K562 (cell line): ENCODE results near the gene CYP2C18. TPM values are rescaled to one million over a fixed set of nuclear protein-coding genes. Genes with fewer than 3 reads are reported as not detected.

Experiments used
- ATAC-seq: fragments of 200-7000 bp; cut with Tn5 transposase; 3 replicates; pipeline ENCODE4 v1.9.1; 2020; ENCODE audit warnings: moderate library complexity
- BruUV-seq: library from RNA; stranded (reverse); fragments of 400-500 nt; replicated peaks from 2 replicates; lab custom pipeline; 2021; lab: Mats Ljungman, UMichigan
- CTCF ChIA-PET: fragments of 300-600 bp; formaldehyde crosslinking; extraction: SDS; loops from one replicate; lab custom pipeline; 2021; ENCODE audit warnings: low intra/inter-chr PET ratio; lab: Yijun Ruan, JAX
- POLR2A ChIA-PET: fragments of 300-600, 350-650 bp; sonication (Branson Sonifier 250); formaldehyde crosslinking; extraction: SDS; loops from one replicate; lab custom pipeline; 2021; ENCODE audit warnings: antibody characterized with exemption, inconsistent platforms; lab: Yijun Ruan, JAX
- DNase-seq, 4 experiments: peaks; one replicate each; pipeline versions ENCODE4 v3.0.0 to v3.0.0-alpha.2; 2011 to 2018; ENCODE audit warnings: low spot score in 3 of 4, mixed read lengths in 3 of 4; ENCODE audit errors: extremely low read depth in 1 of 4
- FAIRE-seq: peaks from 2 replicates; lab custom pipeline; 2011; peaks lifted over from hg19 to GRCh38; lab: Jason Lieb, UNC
- H2AFZ ChIP-seq: 2 replicates; pipeline ENCODE4 v1.6.0; 2011; ENCODE audit warnings: low read depth, low read length, control low read depth, inconsistent platforms
- H3K27ac ChIP-seq: fragments of 200-600 bp; 3 replicates; pipeline ENCODE4 v1.8.0; 2011; ENCODE audit warnings: low read depth, mild to moderate bottlenecking, control low read depth, inconsistent platforms, low read length, moderate library complexity, mixed read lengths; ENCODE audit errors: extremely low read depth
- H3K27me3 ChIP-seq, 2 experiments: fragments of 300-600 bp in 1 of 2; 2 replicates in 1 of 2; 3 replicates in 1 of 2; pipeline versions ENCODE4 v1.6.0 to v1.8.0; 2011; ENCODE audit warnings: inconsistent platforms in 2 of 2, low read length in 2 of 2, mild to moderate bottlenecking in 1 of 2, mixed read lengths in 1 of 2, moderate library complexity in 1 of 2; ENCODE audit not compliant: control insufficient read depth in 2 of 2, insufficient read depth in 2 of 2
- H3K36me3 ChIP-seq: fragments of 300-600 bp; 3 replicates; pipeline ENCODE4 v1.8.0; 2011; ENCODE audit warnings: mild to moderate bottlenecking, low read length, inconsistent platforms; ENCODE audit not compliant: control insufficient read depth, insufficient read depth
- H3K4me1 ChIP-seq, 2 experiments: fragments of 200-600 bp in 1 of 2; replicated peaks in 1 of 2; 2 replicates in 1 of 2; 3 replicates in 1 of 2; pipeline versions ENCODE4 v1.5.1 to v1.8.0; 2011; ENCODE audit warnings: inconsistent platforms in 2 of 2, low read length in 2 of 2, mild to moderate bottlenecking in 1 of 2, mixed read lengths in 1 of 2, moderate library complexity in 1 of 2; ENCODE audit not compliant: control insufficient read depth in 2 of 2, insufficient read depth in 2 of 2
- H3K4me2 ChIP-seq: 2 replicates; pipeline ENCODE4 v1.6.1; 2011; ENCODE audit warnings: low read length, control low read depth, inconsistent platforms, mixed read lengths; ENCODE audit not compliant: insufficient read depth
- H3K4me3 ChIP-seq: fragments of 200-600 bp; sonication (generic), shearing (Covaris generic); 2 replicates; pipeline ENCODE4 v1.5.1; 2016; ENCODE audit warnings: control low read depth, inconsistent platforms
- H3K79me2 ChIP-seq: fragments of 200-600 bp; 3 replicates; pipeline ENCODE4 v1.8.0; 2011; ENCODE audit warnings: low read length, inconsistent platforms; ENCODE audit not compliant: control insufficient read depth, insufficient read depth
- H3K9ac ChIP-seq, 2 experiments: 2 replicates each; pipeline versions ENCODE4 v1.6.0 to v1.6.1; 2011; ENCODE audit warnings: low read depth in 2 of 2, low read length in 2 of 2, control low read depth in 1 of 2, inconsistent platforms in 1 of 2, mild to moderate bottlenecking in 1 of 2, mixed read lengths in 1 of 2; ENCODE audit not compliant: insufficient read depth in 1 of 2
- H3K9me1 ChIP-seq: one replicate; pipeline ENCODE4 v1.6.0; 2011; ENCODE audit warnings: inconsistent platforms, mild to moderate bottlenecking, low read length, moderate library complexity; ENCODE audit not compliant: control insufficient read depth, insufficient read depth
- H3K9me3 ChIP-seq: replicated peaks from 2 replicates; pipeline ENCODE4 v1.5.1; 2011; ENCODE audit warnings: low read depth, low read length, inconsistent platforms; ENCODE audit not compliant: control insufficient read depth, insufficient read depth
- H4K20me1 ChIP-seq: replicated peaks from 2 replicates; pipeline ENCODE4 v1.6.1; 2011; ENCODE audit warnings: low read length, inconsistent platforms, mixed read lengths; ENCODE audit not compliant: control insufficient read depth, insufficient read depth
- ARID3B ChIP-seq: fragments of 250-450 bp; sonication (Bioruptor Pico); IDR thresholded peaks from 2 replicates; pipeline ENCODE4 v1.4.0; 2020; ENCODE audit warnings: borderline replicate concordance
- ATF2 ChIP-seq: sonication (generic); formaldehyde crosslinking; IDR thresholded peaks from 2 replicates; pipeline ENCODE4 v1.8.1; 2022; ENCODE audit warnings: missing genetic modification reagents
- BHLHE40 ChIP-seq: IDR thresholded peaks from 2 replicates; pipeline ENCODE4 v1.6.1; 2011; ENCODE audit warnings: low read length, improper control_type of control experiment
- CHCHD3 ChIP-seq: fragments of 250-450 bp; sonication (Bioruptor Pico); IDR thresholded peaks from 2 replicates; pipeline ENCODE4 v2.1.2; 2022; ENCODE audit warnings: mild to moderate bottlenecking
- CTBP1 ChIP-seq: fragments of 450-650 bp; IDR thresholded peaks from 2 replicates; pipeline ENCODE4 v1.6.1; 2016; ENCODE audit warnings: borderline replicate concordance
- GATAD2B ChIP-seq: fragments of 450-650 bp; IDR thresholded peaks from 2 replicates; pipeline ENCODE4 v1.6.1; 2017; ENCODE audit warnings: mild to moderate bottlenecking, borderline replicate concordance
- HMGN3 ChIP-seq: IDR thresholded peaks from 2 replicates; pipeline ENCODE4 v1.6.1; 2011; ENCODE audit warnings: borderline replicate concordance, low read depth, mild to moderate bottlenecking, mixed read lengths, low read length; ENCODE audit not compliant: insufficient read length; ENCODE audit errors: extremely low read depth
- HNRNPUL1 ChIP-seq: fragments of 200-400 bp; formaldehyde crosslinking; IDR thresholded peaks from 2 replicates; pipeline ENCODE4 v1.6.1; 2017; ENCODE audit warnings: low read length
- ILF3 ChIP-seq: fragments of 450-650 bp; IDR thresholded peaks from 2 replicates; pipeline ENCODE4 v1.6.1; 2018; ENCODE audit warnings: antibody characterized with exemption, mild to moderate bottlenecking, moderate library complexity, borderline replicate concordance
- NRF1 ChIP-seq, 2 experiments: fragments of 450-650 bp; IDR thresholded peaks in 1 of 2; conservative IDR thresholded peaks in 1 of 2; 2 replicates each; pipeline ENCODE4 v1.6.1; 2014; ENCODE audit warnings: mild to moderate bottlenecking in 2 of 2
- NUFIP1 ChIP-seq: fragments of 450-650 bp; IDR thresholded peaks from 2 replicates; pipeline ENCODE4 v1.6.1; 2018; ENCODE audit not compliant: partially characterized antibody
- POLR2G ChIP-seq: fragments of 200-400 bp; formaldehyde crosslinking; IDR thresholded peaks from 2 replicates; pipeline ENCODE4 v1.6.1; 2017; ENCODE audit warnings: low read depth, mild to moderate bottlenecking, antibody characterized with exemption, low read length, moderate library complexity
- RFX7 ChIP-seq: fragments of 250-450 bp; sonication (Bioruptor Pico); IDR thresholded peaks from 2 replicates; pipeline ENCODE4 v1.5.1; 2021; ENCODE audit warnings: mild to moderate bottlenecking
- THRAP3 ChIP-seq: fragments of 450-650 bp; IDR thresholded peaks from 2 replicates; pipeline ENCODE4 v1.6.1; 2016; ENCODE audit warnings: mild to moderate bottlenecking, inconsistent platforms, borderline replicate concordance
- ZBED1 ChIP-seq: IDR thresholded peaks from 2 replicates; pipeline ENCODE4 v1.6.1; 2014
- in situ Hi-C: fragments of 300-500 bp; cut with MboI; formaldehyde crosslinking; loops from 4 replicates; pipeline ENCODE4 v1.15.0; 2018; ENCODE audit warnings: inconsistent platforms, mixed read lengths
- intact Hi-C: fragments of 100-400 bp; cut with micrococcal nuclease; formaldehyde crosslinking; loops from 2 replicates; pipeline ENCODE4 v1.14.2; 2022
- polyA plus RNA-seq, 8 experiments: library from polyadenylated mRNA; depleted of rRNA in 4 of 8; stranded (reverse) in 5 of 8; unstranded in 3 of 8; fragments of >200 nt; fragmentation: Nextera tagmentation in 2 of 8; fragmentation: Illumina TruSeq in 1 of 8; extraction: Ambion mirVana in 2 of 8; extraction: Trizol in 1 of 8; gene quantifications; 2 replicates each; pipeline versions ENCODE4 v1.2.1 to v1.2.3, GENCODE V29; 2011 to 2014; ENCODE audit warnings: inconsistent platforms in 1 of 8, missing spikeins in 1 of 8
- total RNA-seq, 7 experiments: library from RNA; depleted of rRNA in 6 of 7; stranded (reverse); fragments of >200 nt in 6 of 7; fragmentation: Illumina TruSeq in 2 of 7; extraction: Trizol in 2 of 7; gene quantifications; 2 replicates each; pipeline versions ENCODE4 v1.2.1 to v1.2.3, GENCODE V29; 2011 to 2021; ENCODE audit warnings: low replicate concordance in 1 of 7
- TF ChIP-seq, protein P1 (sequence below): fragments of 450-650 bp; IDR thresholded peaks from 2 replicates; pipeline ENCODE4 v1.7.1; 2018; ENCODE audit warnings: mild to moderate bottlenecking, low read depth; ENCODE audit not compliant: partially characterized antibody

CYP2C18 gene
- total and polyA plus RNA-seq, 9 of the 15 experiments (the other 6 are each of a cell fraction or from before 2014, with no cell fraction given), result not detected

GRCh38 chr10:94784256-94784655, 100.7 kb downstream of the CYP2C18 start:
- no peak for FAIRE-seq
- H3K4me3 ChIP-seq, result no peak overlapping the region
- no peaks in the 10 kb centered on the region for H3K4me1 ChIP-seq
- CTCF ChIA-PET, result no interaction called here
- no TSS peak for BruUV-seq
- no peaks in the 10 kb centered on the region for H3K79me2 ChIP-seq
- POLR2A ChIA-PET, result no interaction called here
- H4K20me1 ChIP-seq, result no peaks in the 10 kb centered on the region
- ATAC-seq, result no peak
- in situ Hi-C loops, result no loop called here
- intact Hi-C loops, result no loop called here
- no peak overlapping the region for H3K4me2 ChIP-seq
- TF ChIP-seq POLR2G, result no peak
- no peak for TF ChIP-seq NUFIP1
- no peak for TF ChIP-seq BHLHE40
- TF ChIP-seq HMGN3, result no peak
- TF ChIP-seq ZBED1, result no peak
- TF ChIP-seq GATAD2B, result no peak
- TF ChIP-seq CTBP1, result no peak
- no peak for TF ChIP-seq CHCHD3 (CRISPR knock-in tag)
- no peak for TF ChIP-seq ATF2 (CRISPR knock-in tag)
- TF ChIP-seq RFX7 (CRISPR knock-in tag), result no peak
- TF ChIP-seq THRAP3, result no peak
- TF ChIP-seq NRF1 (conservative IDR thresholded peaks at IDR 0.05 in 1 of 2, IDR thresholded peaks at IDR 0.05 in 1 of 2), result no peak
- no peak for TF ChIP-seq HNRNPUL1
- TF ChIP-seq ARID3B (CRISPR knock-in tag), result no peak
- TF ChIP-seq ILF3, result no peak
- TF ChIP-seq, protein P1, sequence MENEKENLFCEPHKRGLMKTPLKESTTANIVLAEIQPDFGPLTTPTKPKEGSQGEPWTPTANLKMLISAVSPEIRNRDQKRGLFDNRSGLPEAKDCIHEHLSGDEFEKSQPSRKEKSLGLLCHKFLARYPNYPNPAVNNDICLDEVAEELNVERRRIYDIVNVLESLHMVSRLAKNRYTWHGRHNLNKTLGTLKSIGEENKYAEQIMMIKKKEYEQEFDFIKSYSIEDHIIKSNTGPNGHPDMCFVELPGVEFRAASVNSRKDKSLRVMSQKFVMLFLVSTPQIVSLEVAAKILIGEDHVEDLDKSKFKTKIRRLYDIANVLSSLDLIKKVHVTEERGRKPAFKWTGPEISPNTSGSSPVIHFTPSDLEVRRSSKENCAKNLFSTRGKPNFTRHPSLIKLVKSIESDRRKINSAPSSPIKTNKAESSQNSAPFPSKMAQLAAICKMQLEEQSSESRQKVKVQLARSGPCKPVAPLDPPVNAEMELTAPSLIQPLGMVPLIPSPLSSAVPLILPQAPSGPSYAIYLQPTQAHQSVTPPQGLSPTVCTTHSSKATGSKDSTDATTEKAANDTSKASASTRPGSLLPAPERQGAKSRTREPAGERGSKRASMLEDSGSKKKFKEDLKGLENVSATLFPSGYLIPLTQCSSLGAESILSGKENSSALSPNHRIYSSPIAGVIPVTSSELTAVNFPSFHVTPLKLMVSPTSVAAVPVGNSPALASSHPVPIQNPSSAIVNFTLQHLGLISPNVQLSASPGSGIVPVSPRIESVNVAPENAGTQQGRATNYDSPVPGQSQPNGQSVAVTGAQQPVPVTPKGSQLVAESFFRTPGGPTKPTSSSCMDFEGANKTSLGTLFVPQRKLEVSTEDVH, result no peak
- H3K9ac ChIP-seq, result no peak overlapping the region
- no peaks in the 10 kb centered on the region for H3K9me1 ChIP-seq
- no peaks in the 10 kb centered on the region for H3K9me3 ChIP-seq
- no peak overlapping the region for H2AFZ ChIP-seq
- H3K27me3 ChIP-seq, result no peaks in the 10 kb centered on the region
- H3K27ac ChIP-seq, result no peak overlapping the region
- DNase-seq, result no peak
- no peaks in the 10 kb centered on the region for H3K36me3 ChIP-seq
